Measurements from ENCODE around the gene FUT2. TPM values are rescaled to one million over a fixed set of nuclear protein-coding genes. Genes with fewer than 3 reads are reported as not detected.

The FUT2 gene
- total and polyA plus RNA-seq, 2 donors (not counting 1 experiment from before 2014, with no cell fraction given): not detected

DNA sequence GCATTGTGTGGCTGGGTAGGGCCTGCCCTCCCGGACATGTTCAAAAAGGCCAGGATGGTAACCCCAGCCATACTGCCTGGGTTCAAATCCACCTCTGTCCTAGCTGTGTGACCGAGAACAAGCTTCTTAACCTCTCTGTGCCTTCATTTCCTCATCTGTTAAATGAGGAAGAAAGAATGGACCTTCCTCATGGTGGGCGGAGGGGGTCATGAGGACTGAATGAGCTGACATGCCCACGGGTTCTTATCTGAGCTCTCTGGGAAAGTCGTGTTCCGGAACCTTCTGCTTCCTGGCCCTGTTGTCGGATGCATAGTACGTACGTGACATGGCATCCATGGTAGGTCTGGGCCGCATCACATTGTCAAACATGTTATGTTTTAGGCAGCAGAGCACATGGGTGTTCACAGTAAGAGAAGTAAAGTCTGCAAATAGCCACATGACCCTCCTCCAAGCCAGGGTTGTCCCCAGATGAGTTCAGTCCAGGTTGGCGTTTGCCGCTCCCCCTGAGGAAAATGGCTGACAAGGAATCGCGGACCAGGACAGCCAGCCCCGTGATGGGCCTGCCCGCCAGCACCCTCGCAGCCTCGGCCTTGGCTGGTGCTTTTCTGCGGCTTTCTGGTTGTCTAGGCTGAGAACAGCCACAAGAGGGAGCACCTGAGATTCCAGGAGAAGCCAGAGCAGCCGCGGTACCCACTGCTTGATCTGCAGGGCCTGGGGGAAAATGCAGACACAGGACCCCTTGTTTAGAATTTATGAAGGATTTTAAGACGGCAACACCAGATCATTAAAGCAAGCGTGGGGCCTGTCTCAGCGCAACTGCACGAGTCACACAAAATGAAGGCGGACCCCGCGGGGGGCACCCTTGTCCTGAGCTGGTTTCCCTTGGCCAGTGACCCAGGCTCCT is 20.6 kb upstream of the FUT2 start:
- H3K9me3 Mint-ChIP-seq (ENCODE audit: insufficient read depth): no peaks in the 10 kb centered on the region
- peaks cover 6% of the 10 kb centered on the region for H3K4me1 Mint-ChIP-seq
- H3K4me3 Mint-ChIP-seq: no peak overlapping the region
- no peak overlapping the region for H3K27ac ChIP-seq (ENCODE audit: low read length in 2 of 2)
- ChIA-PET POLR2A (interaction anchor here (0.6 to 1.1 kb wide), 3 partner anchors 56 to 506 kb away, joined by 3 to 4 read pairs (median 3); partner anchors contain the start of gene RPL18), CTCF (interaction anchor here (0.6 to 5.4 kb wide), 25 partner anchors 10 to 1864 kb away, joined by 3 to 51 read pairs (median 3); partner anchors contain the start of gene CA11)
- ATAC-seq (ENCODE audit: low read depth) (peak; percentile 94), DNase-seq (peak; percentile 87)
- peak overlapping the region; percentile 39 for H2AFZ ChIP-seq (ENCODE audit: insufficient read depth, low read depth, low read length, poor library complexity, severe bottlenecking)
- H3K9me3 ChIP-seq (ENCODE audit: control extremely low read depth in 1 of 3, control insufficient read depth in 2 of 3, insufficient read depth in 1 of 3, low read length in 2 of 3): peaks cover 0 to under 1% (median 0%) of the 10 kb centered on the region in 3 donors
- intact Hi-C loops (cut with micrococcal nuclease): loop anchor here (1.0 kb wide), 3 partner anchors 14 to 64 kb away; partner anchors contain the start of gene CA11
- H3K4me1 ChIP-seq (ENCODE audit: control insufficient read depth in 2 of 2, insufficient read depth in 2 of 2, low read length in 2 of 2): peaks cover 4 to 10% of the 10 kb centered on the region in 2 donors
- H3K4me3 ChIP-seq (ENCODE audit: control extremely low read depth in 1 of 5, extremely low read depth in 1 of 5, insufficient read depth in 1 of 5, low read depth in 2 of 5, low read length in 4 of 5): no peak overlapping the region
- H3K79me2 ChIP-seq (ENCODE audit: control insufficient read depth, insufficient read depth, low read length): no peaks in the 10 kb centered on the region
- no peaks in the 10 kb centered on the region for H4K20me1 ChIP-seq (ENCODE audit: control insufficient read depth, insufficient read depth, low read length, poor library complexity, severe bottlenecking)
- H3K27ac Mint-ChIP-seq: peak overlapping the region; percentile 32
- peak overlapping the region; percentile 51 for H3K4me2 ChIP-seq (replicated peaks; ENCODE audit: low read depth, low read length, poor library complexity, severe bottlenecking)
- 36% methylated on average over 22 of the region's 28 CpGs for WGBS (ENCODE audit: insufficient coverage)
- peaks cover 6% of the 10 kb centered on the region for H3K27me3 Mint-ChIP-seq
- no peaks in the 10 kb centered on the region for H3K36me3 ChIP-seq (replicated peaks in 1 of 2; ENCODE audit: control extremely low read depth in 1 of 2, control insufficient read depth in 1 of 2, extremely low read depth in 1 of 2, insufficient read depth in 2 of 2, low read length in 1 of 2)
- no peaks in the 10 kb centered on the region for H3K27me3 ChIP-seq (replicated peaks in 1 of 4; ENCODE audit: control extremely low read depth in 1 of 4, control insufficient read depth in 3 of 4, insufficient read depth in 4 of 4, low read length in 3 of 4)
- TF ChIP-seq EZH2 (IDR thresholded peaks at IDR 0.05; ENCODE audit: borderline replicate concordance, insufficient read depth, low read depth, low read length, poor library complexity, severe bottlenecking): no peak
- TF ChIP-seq, protein P1, sequence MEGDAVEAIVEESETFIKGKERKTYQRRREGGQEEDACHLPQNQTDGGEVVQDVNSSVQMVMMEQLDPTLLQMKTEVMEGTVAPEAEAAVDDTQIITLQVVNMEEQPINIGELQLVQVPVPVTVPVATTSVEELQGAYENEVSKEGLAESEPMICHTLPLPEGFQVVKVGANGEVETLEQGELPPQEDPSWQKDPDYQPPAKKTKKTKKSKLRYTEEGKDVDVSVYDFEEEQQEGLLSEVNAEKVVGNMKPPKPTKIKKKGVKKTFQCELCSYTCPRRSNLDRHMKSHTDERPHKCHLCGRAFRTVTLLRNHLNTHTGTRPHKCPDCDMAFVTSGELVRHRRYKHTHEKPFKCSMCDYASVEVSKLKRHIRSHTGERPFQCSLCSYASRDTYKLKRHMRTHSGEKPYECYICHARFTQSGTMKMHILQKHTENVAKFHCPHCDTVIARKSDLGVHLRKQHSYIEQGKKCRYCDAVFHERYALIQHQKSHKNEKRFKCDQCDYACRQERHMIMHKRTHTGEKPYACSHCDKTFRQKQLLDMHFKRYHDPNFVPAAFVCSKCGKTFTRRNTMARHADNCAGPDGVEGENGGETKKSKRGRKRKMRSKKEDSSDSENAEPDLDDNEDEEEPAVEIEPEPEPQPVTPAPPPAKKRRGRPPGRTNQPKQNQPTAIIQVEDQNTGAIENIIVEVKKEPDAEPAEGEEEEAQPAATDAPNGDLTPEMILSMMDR (IDR thresholded peaks at IDR 0.05): peak; percentile 86
- H3K9ac ChIP-seq (ENCODE audit: low read length): no peak overlapping the region

DNA sequence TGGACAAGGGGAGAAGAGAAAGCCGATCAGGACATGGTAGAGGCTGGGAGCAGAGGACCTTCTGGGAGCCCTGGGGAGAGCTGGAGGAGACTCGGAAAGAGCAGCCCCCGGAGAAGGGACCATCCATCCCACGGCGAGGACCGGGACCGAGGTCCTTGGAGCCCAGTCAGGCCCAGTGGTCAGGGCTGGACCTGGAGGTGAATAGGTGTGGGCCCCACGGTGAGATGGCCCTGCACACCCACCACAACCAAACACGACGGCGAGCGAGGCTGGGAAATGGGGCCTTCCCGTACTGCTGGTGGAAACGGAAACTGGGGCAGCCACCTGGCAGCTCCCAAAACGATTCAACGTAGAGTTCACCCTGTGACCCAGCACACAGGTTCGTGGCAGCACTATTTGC is 19.3 kb upstream of the FUT2 start:
- DNase-seq (no peak), ATAC-seq (ENCODE audit: low read depth) (no peak)
- no peak for TF ChIP-seq EZH2 (IDR thresholded peaks at IDR 0.05; ENCODE audit: borderline replicate concordance, insufficient read depth, low read depth, low read length, poor library complexity, severe bottlenecking)
- TF ChIP-seq, protein P1 (IDR thresholded peaks at IDR 0.05): no peak
- peaks cover 6% of the 10 kb centered on the region for H3K27me3 Mint-ChIP-seq
- POLR2A ChIA-PET: no interaction called here
- no peaks in the 10 kb centered on the region for H3K9me3 Mint-ChIP-seq (ENCODE audit: insufficient read depth)
- H3K27ac ChIP-seq (ENCODE audit: low read length in 2 of 2): no peak overlapping the region
- H3K79me2 ChIP-seq (ENCODE audit: control insufficient read depth, insufficient read depth, low read length): no peaks in the 10 kb centered on the region
- H3K4me2 ChIP-seq (replicated peaks; ENCODE audit: low read depth, low read length, poor library complexity, severe bottlenecking): no peak overlapping the region
- H3K4me3 Mint-ChIP-seq: no peak overlapping the region
- CTCF ChIA-PET: interaction anchor here (1.7 to 5.4 kb wide), 5 partner anchors 24 to 166 kb away, joined by 5 to 51 read pairs (median 7); partner anchors contain the start of gene CA11
- no peak overlapping the region for H3K4me3 ChIP-seq (ENCODE audit: control extremely low read depth in 1 of 5, extremely low read depth in 1 of 5, insufficient read depth in 1 of 5, low read depth in 2 of 5, low read length in 4 of 5)
- no peaks in the 10 kb centered on the region for H4K20me1 ChIP-seq (ENCODE audit: control insufficient read depth, insufficient read depth, low read length, poor library complexity, severe bottlenecking)
- peaks cover 4 to 10% of the 10 kb centered on the region in 2 donors for H3K4me1 ChIP-seq (ENCODE audit: control insufficient read depth in 2 of 2, insufficient read depth in 2 of 2, low read length in 2 of 2)
- 100% methylated on average over 12 of the region's 17 CpGs for WGBS (ENCODE audit: insufficient coverage)
- H3K9me3 ChIP-seq (ENCODE audit: control extremely low read depth in 1 of 3, control insufficient read depth in 2 of 3, insufficient read depth in 1 of 3, low read length in 2 of 3): no peaks in the 10 kb centered on the region
- no peaks in the 10 kb centered on the region for H3K27me3 ChIP-seq (replicated peaks in 1 of 4; ENCODE audit: control extremely low read depth in 1 of 4, control insufficient read depth in 3 of 4, insufficient read depth in 4 of 4, low read length in 3 of 4)
- H2AFZ ChIP-seq (ENCODE audit: insufficient read depth, low read depth, low read length, poor library complexity, severe bottlenecking): no peak overlapping the region
- H3K27ac Mint-ChIP-seq: no peak overlapping the region
- intact Hi-C loops (cut with micrococcal nuclease): no loop called here
- H3K36me3 ChIP-seq (replicated peaks in 1 of 2; ENCODE audit: control extremely low read depth in 1 of 2, control insufficient read depth in 1 of 2, extremely low read depth in 1 of 2, insufficient read depth in 2 of 2, low read length in 1 of 2): no peaks in the 10 kb centered on the region
- peaks cover 6% of the 10 kb centered on the region for H3K4me1 Mint-ChIP-seq
- no peak overlapping the region for H3K9ac ChIP-seq (ENCODE audit: low read length)
